ENCODE results near the gene SCFD2.
"Not testable (repeated sequence)": the region's sequence is repeated elsewhere in the genome, so short reads cannot be mapped to it uniquely, and the experiment has no call there.

SCFD2 gene

DNA sequence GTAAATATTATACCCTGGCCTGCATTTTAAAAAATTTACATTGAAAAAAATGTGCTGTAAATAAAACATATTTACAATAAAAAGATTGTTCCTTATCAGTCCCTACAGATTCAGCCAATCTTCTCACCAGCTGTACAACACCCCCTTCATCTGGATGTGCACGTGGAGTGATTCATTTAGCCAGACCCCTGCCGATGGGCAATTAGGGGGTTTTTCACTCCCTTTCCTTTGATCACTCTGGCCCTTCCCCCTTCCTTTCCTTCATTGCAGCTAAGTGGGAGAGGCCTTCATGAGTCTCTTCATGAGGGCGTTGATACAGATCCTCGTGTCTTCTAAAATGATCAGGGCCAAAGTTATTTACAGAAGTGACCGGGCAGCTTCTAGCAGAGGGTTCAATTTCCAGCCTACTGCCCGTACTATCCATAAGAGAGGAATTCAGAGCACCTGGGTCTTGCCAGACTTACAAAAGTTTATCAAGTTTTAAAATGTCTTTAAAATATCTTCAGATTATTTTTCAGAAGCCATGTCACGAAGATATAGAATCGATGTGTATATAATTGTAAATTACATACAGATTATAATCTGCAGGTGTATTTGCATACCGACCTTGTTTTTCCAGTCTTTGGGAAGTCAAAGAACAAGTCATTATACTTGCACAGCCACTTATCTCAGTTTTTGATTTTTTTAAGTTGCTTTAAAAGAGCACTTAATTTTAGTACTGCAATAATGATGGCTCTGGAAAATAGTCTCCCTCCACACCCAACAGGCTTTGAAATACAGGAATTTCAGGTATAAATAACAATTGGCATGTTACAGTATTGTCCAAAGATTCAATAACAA, 525.1 kb downstream of the SCFD2 start:
- no peak for DNase-seq

DNA sequence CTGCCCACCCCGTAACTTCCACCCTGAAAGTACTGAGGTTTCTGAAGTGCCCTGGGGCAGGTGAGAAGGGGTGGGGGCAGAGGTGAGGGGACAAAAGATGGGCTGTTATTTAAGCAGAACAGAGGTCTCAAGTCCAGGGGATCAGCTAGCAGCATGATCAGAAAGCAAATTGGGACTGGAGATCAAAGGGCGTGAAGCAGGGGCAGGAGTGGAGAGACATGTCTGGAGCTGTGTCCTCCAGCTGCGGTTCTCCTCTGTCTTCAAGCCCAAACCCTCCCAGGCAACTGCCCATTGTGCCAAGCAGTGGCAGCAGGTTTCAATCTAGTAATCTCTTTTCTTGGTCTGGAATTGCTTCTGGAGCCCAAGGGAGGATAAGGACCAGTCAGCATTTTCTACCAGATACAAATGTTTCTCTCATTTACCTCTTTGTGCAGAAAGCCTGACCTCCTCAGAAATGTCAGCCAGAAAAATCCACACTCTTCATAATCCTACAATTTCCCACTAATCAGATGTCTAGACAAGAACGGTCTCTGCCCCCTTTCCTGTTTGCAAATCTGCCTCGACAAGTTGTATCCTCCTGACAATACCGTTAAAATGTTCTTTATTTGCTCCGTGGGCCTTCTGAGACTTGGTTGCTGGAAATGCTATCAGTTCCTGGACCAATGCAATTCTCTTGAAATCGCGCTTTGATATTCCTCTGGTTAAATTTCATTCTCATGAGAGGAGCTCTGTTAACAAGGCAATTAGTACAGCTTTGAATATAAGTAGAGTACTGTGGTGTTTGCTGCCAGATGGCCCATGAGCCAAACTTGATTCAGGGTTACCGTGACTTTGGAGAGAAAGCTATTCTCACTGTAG, 526.9 kb downstream of the SCFD2 start:
- DNase-seq, result no peak

DNA sequence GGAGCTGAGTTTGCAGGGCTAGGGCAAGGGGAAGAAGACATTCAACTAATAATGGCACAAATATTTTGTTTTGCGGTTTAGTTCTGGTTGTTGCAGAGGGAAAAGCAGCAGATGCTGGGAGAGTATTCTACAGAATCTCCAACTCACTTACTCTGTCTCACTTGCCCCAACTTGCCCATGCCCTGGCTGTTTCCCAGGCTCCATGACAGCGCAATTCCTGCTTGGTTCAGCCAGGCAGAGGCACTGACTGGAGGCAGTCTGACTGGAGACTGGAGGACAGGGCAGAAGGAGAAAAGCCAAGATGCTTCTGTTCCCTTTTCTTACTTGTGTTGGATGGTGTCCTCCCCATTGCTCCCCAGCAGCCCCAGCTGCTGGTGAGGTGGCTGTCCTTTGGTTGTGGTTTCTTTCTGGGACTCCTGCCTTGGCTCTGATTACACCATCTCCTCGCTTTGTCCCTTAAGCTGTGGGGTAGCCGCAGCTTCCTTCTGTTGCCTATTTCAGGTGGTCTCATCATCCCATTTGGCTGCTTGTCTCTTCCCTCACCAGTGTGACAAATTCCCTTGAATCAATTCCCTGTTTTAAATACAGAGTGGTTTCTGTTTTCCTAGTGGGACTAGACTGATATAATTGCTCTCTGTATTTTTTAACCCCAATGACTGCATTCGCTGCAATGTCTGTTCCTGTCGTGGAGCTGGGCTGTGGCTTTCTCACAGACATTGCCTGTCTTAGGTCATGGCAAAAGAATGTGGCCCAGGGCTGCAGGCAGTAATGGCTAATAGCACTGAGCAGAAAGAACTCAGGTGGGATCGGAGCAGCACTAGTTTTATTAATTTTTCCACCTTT, 527.9 kb downstream of the SCFD2 start:
- no peak for DNase-seq

DNA sequence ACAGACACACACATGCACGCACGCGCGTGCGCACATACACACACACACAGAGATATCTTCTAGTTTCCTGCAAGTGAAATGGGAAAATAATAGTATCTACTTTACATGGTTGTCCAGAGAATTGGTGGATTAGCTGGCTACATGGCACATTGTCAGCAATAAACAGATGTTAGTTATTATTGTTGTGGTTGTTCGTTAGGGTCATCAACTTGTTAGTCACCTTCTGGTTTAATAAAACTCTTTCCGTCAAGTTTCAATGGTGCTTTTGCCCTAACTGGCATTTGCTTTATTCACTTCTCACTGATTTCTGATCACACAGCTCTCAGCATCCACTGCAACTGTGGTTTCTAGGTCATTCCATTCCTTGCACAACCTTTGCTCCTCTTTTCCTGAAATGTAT, 529.2 kb downstream of the SCFD2 start:
- DNase-seq, result no peak

DNA sequence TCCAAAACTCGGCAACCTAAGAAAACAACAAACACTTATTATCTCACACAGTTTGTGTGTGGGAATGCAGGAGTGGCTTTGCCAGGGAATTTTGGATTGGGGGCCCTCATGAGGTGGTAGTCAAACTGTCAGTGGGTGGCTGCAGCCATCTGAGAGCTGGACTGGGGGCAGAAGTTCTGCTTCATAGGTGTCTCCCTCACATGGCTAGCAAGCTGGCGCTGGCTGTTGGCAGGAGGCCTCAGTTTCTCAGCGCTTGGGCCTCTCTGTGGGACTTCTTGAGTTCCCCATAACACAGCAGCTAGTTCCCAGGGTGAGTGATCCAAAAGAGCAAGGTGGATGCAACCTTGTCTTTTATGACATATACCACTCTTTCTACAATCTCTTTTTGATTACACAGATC, 529.7 kb downstream of the SCFD2 start:
- no peak for DNase-seq

DNA sequence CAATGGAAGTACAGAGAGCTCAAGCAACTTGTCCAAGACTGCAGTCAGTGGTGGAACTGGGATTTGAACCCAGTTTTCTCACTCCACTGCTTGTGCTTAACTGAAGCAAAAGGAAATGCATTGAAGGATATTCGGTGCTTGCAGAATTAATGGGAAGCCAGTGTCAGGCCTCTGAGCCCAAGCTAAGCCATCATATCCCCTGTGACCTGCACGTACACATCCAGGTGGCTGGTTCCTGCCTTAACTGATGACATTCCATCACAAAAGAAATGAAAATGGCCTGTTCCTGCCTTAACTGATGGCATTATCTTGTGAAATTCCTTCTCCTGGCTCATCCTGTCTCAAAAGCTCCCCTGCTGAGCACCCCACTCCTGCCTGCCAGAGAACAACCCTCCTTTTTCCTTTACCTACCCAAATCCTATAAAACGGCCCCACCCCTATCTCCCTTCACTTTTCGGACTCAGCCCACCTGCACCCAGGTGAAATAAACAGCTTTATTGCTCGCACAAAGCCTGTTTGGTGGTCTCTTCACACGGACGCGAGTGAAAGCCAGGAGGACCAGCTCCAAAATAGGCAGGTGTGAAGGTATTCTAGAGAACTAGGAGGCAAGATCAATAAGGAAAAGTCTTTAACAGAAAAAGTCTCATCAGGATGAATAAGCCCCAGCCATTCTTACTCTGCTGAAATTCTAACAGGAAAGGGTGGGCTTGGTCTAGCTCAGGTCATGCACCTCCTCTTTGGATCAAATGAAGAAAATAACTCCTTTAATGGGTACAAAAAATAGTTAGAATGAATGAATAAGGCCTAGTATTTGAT, 531.0 kb downstream of the SCFD2 start:
- DNase-seq, result not testable (repeated sequence)

DNA sequence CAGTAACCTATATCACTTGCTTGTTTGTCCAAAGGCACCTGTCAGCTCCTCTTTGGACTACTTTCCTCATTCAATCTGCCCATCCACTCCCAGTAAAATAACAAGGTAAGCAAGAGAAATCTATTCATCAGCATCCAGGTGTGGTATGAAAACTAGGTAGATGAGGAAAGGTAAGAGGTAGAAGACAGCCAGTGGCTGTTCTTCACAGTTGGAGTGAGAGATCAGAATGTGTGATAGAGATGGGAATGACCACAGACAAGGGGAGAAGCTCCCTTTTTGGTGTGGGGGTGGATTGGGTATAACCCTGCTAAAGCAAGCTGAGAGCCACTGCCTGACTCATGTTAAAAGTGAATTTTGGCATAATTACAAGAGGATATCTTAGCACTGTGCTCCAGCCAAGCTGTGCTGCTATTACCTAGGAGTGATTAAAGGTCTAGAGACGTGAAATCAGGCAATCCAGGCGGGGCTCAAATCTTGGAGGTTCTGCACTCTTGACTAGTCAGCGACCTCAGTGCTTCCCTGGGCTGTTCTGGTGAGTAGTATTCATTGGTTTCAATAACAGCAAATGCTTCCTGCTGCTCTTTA, 531.8 kb downstream of the SCFD2 start:
- no peak for DNase-seq

DNA sequence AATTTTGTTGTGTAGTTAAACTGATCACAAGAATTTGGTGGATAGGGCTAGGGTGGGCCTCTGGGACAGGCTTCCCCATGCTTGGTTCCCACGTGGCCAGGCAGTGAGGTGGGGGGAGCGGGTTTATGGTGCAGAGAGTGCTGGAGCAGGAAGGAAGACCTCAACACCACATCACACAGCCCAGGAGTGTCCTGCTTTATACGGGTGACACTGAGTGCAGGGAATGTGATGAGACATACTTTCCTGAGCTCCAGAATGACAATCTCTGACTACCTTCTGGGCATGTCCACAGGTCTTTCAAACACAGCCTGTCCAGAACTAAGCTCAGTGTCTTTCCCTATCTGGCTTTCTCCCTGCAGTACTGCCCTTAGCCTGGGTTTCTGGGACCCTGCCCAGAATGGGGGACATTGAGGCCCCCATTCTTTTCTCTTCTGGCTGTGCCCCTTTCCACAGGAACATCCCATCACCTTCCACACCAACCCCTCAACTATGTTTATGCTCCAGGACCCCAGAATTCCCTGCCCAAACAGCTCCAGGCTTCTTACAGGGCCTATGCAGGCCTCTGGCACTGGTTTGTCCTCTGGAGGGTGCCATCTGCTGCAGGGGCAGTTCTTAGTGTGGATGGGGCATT, 540.3 kb downstream of the SCFD2 start:
- DNase-seq, result no peak

DNA sequence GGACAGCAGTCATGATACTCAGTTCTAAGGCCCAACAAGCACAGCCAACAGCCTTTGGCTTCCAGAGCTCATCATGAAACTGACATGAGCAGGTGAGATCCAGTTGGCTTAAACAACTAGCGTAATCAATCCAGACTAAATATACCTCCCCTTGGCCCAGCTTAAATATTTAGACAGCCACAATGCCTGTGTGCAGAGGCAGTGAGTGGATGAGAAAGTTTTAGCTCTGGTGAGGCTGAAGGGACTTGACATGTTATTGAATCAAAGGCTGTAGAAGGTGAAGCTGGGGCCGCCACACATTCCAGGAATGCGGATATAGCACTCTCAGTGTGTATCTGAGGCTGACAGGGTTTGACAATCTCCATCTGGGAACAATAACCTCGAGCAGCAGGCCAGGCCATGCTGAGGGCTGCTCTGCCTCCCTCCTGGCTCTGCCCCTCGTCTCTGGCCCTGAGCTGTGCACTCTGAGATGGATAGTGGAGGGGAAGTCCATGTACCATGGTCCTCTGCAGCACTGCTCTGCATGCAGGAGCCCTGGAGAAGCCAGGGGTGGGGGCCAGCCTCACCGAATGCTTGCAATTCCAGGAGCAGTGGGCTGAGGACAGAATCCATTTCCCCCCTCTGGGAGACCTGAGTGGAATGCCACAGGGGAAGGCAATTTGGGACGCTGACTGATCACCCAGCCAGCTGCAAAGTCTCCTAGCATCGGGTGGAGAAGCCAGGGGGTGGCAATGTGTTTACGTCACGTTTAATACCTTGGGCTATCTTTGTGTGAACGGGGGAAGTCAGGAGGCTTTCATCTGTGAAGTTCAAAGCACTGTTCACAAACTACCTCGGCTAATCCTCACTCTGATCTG, 541.0 kb downstream of the SCFD2 start:
- DNase-seq, result no peak

DNA sequence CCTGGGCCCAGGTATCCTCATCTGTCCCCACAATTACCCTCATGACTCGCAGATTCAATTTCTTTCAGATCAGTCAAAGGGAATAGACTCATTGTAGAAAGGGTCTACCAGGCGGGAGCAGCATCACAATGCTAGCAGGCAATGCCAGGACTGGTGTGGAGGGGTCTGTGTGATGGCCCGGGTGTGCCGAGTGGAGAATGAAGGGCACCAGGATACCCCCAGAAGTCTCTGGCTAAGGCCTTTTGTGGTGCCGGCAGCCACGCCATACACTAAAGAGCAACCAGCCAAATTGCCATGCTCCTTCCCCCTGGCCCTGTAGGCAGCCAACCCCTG, 541.6 kb downstream of the SCFD2 start:
- DNase-seq, result no peak

DNA sequence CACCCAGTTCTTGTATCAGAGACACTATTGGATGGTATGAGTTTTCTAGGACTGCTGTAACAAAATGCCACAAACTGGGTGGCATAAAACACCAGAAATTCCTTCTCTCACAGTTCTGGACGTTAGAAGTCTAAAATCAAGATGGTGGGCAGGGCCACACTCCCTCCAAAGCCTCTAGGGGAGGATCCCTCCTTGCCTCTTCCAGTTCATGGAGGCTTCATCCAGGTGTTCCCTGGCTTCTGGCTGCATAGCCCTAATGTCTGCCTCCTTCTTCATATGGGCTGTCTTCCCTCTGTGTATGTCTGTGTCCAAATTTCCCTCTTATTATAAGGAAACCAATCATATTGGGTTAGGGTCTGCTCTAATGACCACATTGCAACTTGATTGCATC, 542.2 kb downstream of the SCFD2 start:
- DNase-seq, result no peak
